BJ (cell line): Measurements from ENCODE around the gene FAM107B. TPM values are rescaled to one million over a fixed set of nuclear protein-coding genes. Genes with fewer than 3 reads are reported as not detected.

Experiments
- polyA plus RNA-seq: library from polyadenylated mRNA; depleted of rRNA; stranded (reverse); fragments of >200 nt; gene quantifications from 2 replicates; pipeline ENCODE4 v1.2.3, GENCODE V29; 2011; rRNA removed
- small RNA-seq: library from RNA; depleted of rRNA; stranded (forward); fragments of <200 nt; gene quantifications from one replicate; pipeline ENCODE3, GENCODE V24; 2012; ENCODE audit warnings: low replicate concordance, low read depth; ENCODE audit not compliant: insufficient read length

Gene FAM107B
- polyA plus RNA-seq, 1 experiment = 11.3 TPM

Small RNAs within 50 kb of the gene (small RNA-seq; reads per million reads assigned to genes)
- gene RNA5SP302 = 0.63 reads per million

Other genes with a start within 250 kb of the FAM107B start
- gene CDNF, start 63.1 kb upstream of the FAM107B start, polyA plus RNA-seq = 1.0 and 1.1 TPM in 2 replicates
- gene HSPA14, start 63.4 kb upstream of the FAM107B start, polyA plus RNA-seq = 5.4 and 10.0 TPM in 2 replicates
- gene MSANTD7, start 63.4 kb upstream of the FAM107B start, polyA plus RNA-seq = 4.2 and 5.1 TPM in 2 replicates
- 2.2 and 5.7 TPM in 2 replicates for gene SUV39H2, start 104.0 kb upstream of the FAM107B start, polyA plus RNA-seq
- gene DCLRE1C, start 179.2 kb upstream of the FAM107B start, polyA plus RNA-seq = 4.1 and 6.0 TPM in 2 replicates
- gene MEIG1, start 184.5 kb upstream of the FAM107B start, polyA plus RNA-seq = 0.26 TPM in 1 of 2 replicates, not detected in the other